Measurements from ENCODE around the gene CCDC6.
"Not testable (repeated sequence)": the region's sequence is repeated elsewhere in the genome, so short reads cannot be mapped to it uniquely, and the experiment has no call there.

CCDC6 gene

GRCh38 chr10:59944339-59944935, 38.1 kb upstream of the CCDC6 start:
- TF ChIP-seq CTCF (IDR thresholded peaks at IDR 0.05): no peak
- H3K27ac ChIP-seq: no peak overlapping the region

GRCh38 chr10:59942556-59942955, 36.2 kb upstream of the CCDC6 start:
- DNase-seq (ENCODE audit: low spot score): no peak
- Histone ChIP-seq H3K27ac (no peak overlapping the region), H3K4me3 (no peak overlapping the region)
- TF ChIP-seq CTCF (IDR thresholded peaks at IDR 0.05): no peak

More at GRCh38 chr10:59944339-59944935, 38.1 kb upstream of the CCDC6 start:
- H3K4me3 ChIP-seq: no peak overlapping the region
- no peak for DNase-seq (ENCODE audit: low spot score)

- TF ChIP-seq CTCF (IDR thresholded peaks at IDR 0.05): no peak
- Histone ChIP-seq H3K4me3 (no peak overlapping the region), H3K27ac (no peak overlapping the region)
- no peak for DNase-seq (ENCODE audit: low spot score)
Observed at GRCh38 chr10:59937720-59938119, 31.4 kb upstream of the CCDC6 start.

GRCh38 chr10:59934701-59935100, 28.3 kb upstream of the CCDC6 start:
- Histone ChIP-seq H3K4me3 (no peak overlapping the region), H3K27ac (no peak overlapping the region)
- no peak for DNase-seq (ENCODE audit: low spot score)
- TF ChIP-seq CTCF (IDR thresholded peaks at IDR 0.05): no peak

- H3K4me3 ChIP-seq; H3K27ac ChIP-seq; DNase-seq (ENCODE audit: low spot score): not testable (repeated sequence)
Observed at GRCh38 chr10:59930788-59931521, 24.6 kb upstream of the CCDC6 start.

GRCh38 chr10:59926086-59926485, 19.7 kb upstream of the CCDC6 start:
- Histone ChIP-seq H3K4me3 (no peak overlapping the region), H3K27ac (no peak overlapping the region)
- no peak for DNase-seq (ENCODE audit: low spot score)
- TF ChIP-seq CTCF (IDR thresholded peaks at IDR 0.05): no peak

GRCh38 chr10:59922907-59923306, 16.6 kb upstream of the CCDC6 start:
- TF ChIP-seq CTCF (IDR thresholded peaks at IDR 0.05): no peak
- no peak for DNase-seq (ENCODE audit: low spot score)
- no peak overlapping the region for H3K27ac ChIP-seq
- H3K4me3 ChIP-seq: no peak overlapping the region

Data from coronary artery (tissue), 2 donors.